A673 (cell line): ENCODE measurements around the gene CORO6.

Experiments
- CTCF ChIP-seq: fragments of 300-800, 200-600 bp; sonication (generic); conservative IDR thresholded peaks from 2 replicates; pipeline ENCODE4 v1.5.1; 2017; ENCODE audit warnings: low read depth, mild to moderate bottlenecking, antibody characterized with exemption, low read length, moderate library complexity, mixed read lengths
- EZH2 ChIP-seq: fragments of 200-600 bp; sonication (generic); IDR thresholded peaks from 2 replicates; pipeline ENCODE4 v1.6.1; 2017; ENCODE audit warnings: borderline replicate concordance, low read depth, mild to moderate bottlenecking, mixed read lengths, antibody characterized with exemption, low read length; ENCODE audit not compliant: poor library complexity, severe bottlenecking

DNA sequence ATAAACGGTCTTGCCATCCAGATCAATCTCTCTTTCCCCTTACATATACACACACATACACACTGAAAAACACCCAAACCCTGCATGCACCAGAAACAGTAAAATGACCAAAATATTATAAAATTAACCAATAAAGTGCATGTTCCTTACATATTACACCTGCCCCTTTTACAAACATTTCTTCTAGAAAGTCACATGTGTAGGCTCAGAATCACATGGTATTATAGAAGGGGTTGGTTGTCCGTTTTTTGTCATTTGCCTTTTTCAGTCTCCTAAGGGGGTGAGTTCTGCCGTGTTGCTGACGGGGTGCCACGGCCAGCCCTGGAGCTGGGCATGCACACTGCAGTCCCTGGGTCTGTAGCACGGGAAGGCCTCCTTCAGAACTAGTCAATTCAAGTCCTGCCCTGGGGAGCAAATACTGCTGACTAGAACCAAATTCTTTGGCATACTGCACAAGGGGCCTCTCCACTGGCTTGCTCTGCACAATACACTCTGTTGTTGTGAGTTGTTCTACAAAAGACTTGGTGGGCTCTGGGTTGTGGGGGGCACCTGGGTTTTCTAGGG lies 8.0 kb upstream of the CORO6 start:
- TF ChIP-seq CTCF (no peak), EZH2 (no peak)
